ENCODE results near the gene PLD5. TPM values are rescaled to one million over a fixed set of nuclear protein-coding genes. Genes with fewer than 3 reads are reported as not detected.

Gene PLD5
- polyA plus RNA-seq, 3 donors = not detected

DNA sequence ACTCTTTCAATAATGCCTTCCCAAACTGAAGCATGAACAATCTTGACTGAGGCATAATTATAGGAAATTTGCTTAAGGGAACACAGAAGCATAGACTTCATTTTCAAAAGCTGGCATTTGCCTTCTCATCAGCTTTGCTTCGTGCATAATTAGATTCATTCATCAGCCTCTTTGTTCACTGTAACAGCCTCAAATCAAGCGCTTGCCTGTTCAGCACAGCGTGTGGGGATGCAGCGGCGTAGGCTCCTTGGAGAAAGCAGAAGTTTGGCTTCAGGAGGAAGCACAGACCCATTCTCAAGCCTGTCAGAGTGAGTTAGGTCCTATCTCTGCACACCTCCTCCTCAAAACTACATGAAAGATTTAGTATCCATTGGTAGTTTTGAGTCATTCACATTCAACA lies 279.2 kb downstream of the PLD5 start:
- Histone ChIP-seq H2AFZ (ENCODE audit: insufficient read depth, low read depth, low read length, poor library complexity, severe bottlenecking) (no peak overlapping the region), H3K27ac (ENCODE audit: low read depth in 1 of 2, low read length in 2 of 2) (no peak overlapping the region), H4K20me1 (ENCODE audit: insufficient read depth, low read length) (no peaks in the 10 kb centered on the region), H3K27me3 (ENCODE audit: control insufficient read depth in 2 of 2, insufficient read depth in 2 of 2, low read length in 2 of 2) (no peaks in the 10 kb centered on the region), H3K9me3 (replicated peaks in 1 of 2; ENCODE audit: control insufficient read depth in 1 of 2, insufficient read depth in 1 of 2, low read length in 2 of 2) (no peaks in the 10 kb centered on the region), H3K9ac (ENCODE audit: insufficient read depth, low read length, poor library complexity, severe bottlenecking) (no peak overlapping the region), H3K36me3 (replicated peaks in 1 of 2; ENCODE audit: control insufficient read depth in 1 of 2, insufficient read depth in 2 of 2, low read length in 2 of 2) (no peaks in the 10 kb centered on the region), H3K4me2 (replicated peaks; ENCODE audit: extremely low read depth, low read length, poor library complexity, severe bottlenecking) (no peak overlapping the region), H3K4me3 (replicated peaks in 1 of 3; ENCODE audit: low read depth in 2 of 3, low read length in 3 of 3) (no peak overlapping the region), H3K4me1 (ENCODE audit: control insufficient read depth in 1 of 2, insufficient read depth in 2 of 2, low read length in 2 of 2) (no peaks in the 10 kb centered on the region), H3K79me2 (ENCODE audit: insufficient read depth, low read length) (no peaks in the 10 kb centered on the region)
- Mint-ChIP-seq H3K9me3 (peaks cover 0 to 8% (median 1%) of the 10 kb centered on the region in 7 donors), H3K4me1 (no peaks in the 10 kb centered on the region), H3K27me3 (ENCODE audit: low read depth in 3 of 3) (peaks cover 0 to 1% (median 0%) of the 10 kb centered on the region in 3 donors), H3K27ac (no peak overlapping the region), H3K4me3 (no peak overlapping the region), H3K36me3 (no peaks in the 10 kb centered on the region)
- intact Hi-C loops (cut with micrococcal nuclease) = no loop called here
- TF ChIP-seq, protein P1, sequence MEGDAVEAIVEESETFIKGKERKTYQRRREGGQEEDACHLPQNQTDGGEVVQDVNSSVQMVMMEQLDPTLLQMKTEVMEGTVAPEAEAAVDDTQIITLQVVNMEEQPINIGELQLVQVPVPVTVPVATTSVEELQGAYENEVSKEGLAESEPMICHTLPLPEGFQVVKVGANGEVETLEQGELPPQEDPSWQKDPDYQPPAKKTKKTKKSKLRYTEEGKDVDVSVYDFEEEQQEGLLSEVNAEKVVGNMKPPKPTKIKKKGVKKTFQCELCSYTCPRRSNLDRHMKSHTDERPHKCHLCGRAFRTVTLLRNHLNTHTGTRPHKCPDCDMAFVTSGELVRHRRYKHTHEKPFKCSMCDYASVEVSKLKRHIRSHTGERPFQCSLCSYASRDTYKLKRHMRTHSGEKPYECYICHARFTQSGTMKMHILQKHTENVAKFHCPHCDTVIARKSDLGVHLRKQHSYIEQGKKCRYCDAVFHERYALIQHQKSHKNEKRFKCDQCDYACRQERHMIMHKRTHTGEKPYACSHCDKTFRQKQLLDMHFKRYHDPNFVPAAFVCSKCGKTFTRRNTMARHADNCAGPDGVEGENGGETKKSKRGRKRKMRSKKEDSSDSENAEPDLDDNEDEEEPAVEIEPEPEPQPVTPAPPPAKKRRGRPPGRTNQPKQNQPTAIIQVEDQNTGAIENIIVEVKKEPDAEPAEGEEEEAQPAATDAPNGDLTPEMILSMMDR (IDR thresholded peaks at IDR 0.05) = no peak
- WGBS (ENCODE audit: insufficient coverage) = 40% methylated on average over 4 of the region's 5 CpGs
- no peak for DNase-seq

DNA sequence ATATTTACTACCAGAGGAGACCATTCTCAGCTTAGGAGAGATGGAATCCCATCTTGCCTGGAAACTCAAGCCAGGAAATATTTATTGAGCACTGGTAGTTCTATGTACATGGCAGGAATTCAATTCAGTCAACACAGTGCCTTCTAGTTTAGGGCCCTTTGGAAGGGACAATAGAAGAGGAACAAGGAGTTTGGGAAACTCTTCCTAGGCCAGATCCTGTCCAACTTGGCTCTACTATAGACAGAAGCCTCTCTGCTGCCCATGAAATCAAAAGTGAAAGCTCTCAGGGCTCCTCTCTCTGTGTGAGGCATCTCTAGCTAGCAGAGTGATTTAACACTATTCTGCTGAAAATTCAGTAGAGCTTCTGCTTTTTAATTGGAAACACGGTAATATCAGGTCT lies 281.0 kb downstream of the PLD5 start:
- Histone ChIP-seq H3K79me2 (ENCODE audit: insufficient read depth, low read length) (no peaks in the 10 kb centered on the region), H4K20me1 (ENCODE audit: insufficient read depth, low read length) (no peaks in the 10 kb centered on the region), H2AFZ (ENCODE audit: insufficient read depth, low read depth, low read length, poor library complexity, severe bottlenecking) (no peak overlapping the region), H3K4me3 (replicated peaks in 1 of 3; ENCODE audit: low read depth in 2 of 3, low read length in 3 of 3) (no peak overlapping the region), H3K4me2 (replicated peaks; ENCODE audit: extremely low read depth, low read length, poor library complexity, severe bottlenecking) (no peak overlapping the region), H3K27ac (ENCODE audit: low read depth in 1 of 2, low read length in 2 of 2) (no peak overlapping the region), H3K4me1 (ENCODE audit: control insufficient read depth in 1 of 2, insufficient read depth in 2 of 2, low read length in 2 of 2) (no peaks in the 10 kb centered on the region), H3K9ac (ENCODE audit: insufficient read depth, low read length, poor library complexity, severe bottlenecking) (no peak overlapping the region), H3K36me3 (replicated peaks in 1 of 2; ENCODE audit: control insufficient read depth in 1 of 2, insufficient read depth in 2 of 2, low read length in 2 of 2) (no peaks in the 10 kb centered on the region), H3K27me3 (ENCODE audit: control insufficient read depth in 2 of 2, insufficient read depth in 2 of 2, low read length in 2 of 2) (no peaks in the 10 kb centered on the region), H3K9me3 (replicated peaks in 1 of 2; ENCODE audit: control insufficient read depth in 1 of 2, insufficient read depth in 1 of 2, low read length in 2 of 2) (no peaks in the 10 kb centered on the region)
- WGBS (ENCODE audit: insufficient coverage) = no CpG with 5 or more reads among the region's 1 CpG
- TF ChIP-seq, protein P1 (IDR thresholded peaks at IDR 0.05) = no peak
- Mint-ChIP-seq H3K4me3 (no peak overlapping the region), H3K36me3 (no peaks in the 10 kb centered on the region), H3K27me3 (ENCODE audit: low read depth in 3 of 3) (peaks cover 0 to 1% (median 0%) of the 10 kb centered on the region in 3 donors), H3K4me1 (no peaks in the 10 kb centered on the region), H3K9me3 (peaks cover 0 to 8% (median 1%) of the 10 kb centered on the region in 7 donors), H3K27ac (no peak overlapping the region)
- DNase-seq = no peak
- intact Hi-C loops (cut with micrococcal nuclease) = no loop called here
